CD4-positive, alpha-beta T cell (primary cell): ENCODE data around the gene SOX13. TPM values are rescaled to one million over a fixed set of nuclear protein-coding genes. Genes with fewer than 3 reads are reported as not detected.

Experiments
- ATAC-seq: fragments of 200-7000 bp; cut with Tn5 transposase; one replicate; pipeline ENCODE4 v1.10.0; 2022; ENCODE audit warnings: mild to moderate bottlenecking; ENCODE audit not compliant: poor library complexity
- CTCF ChIA-PET: fragments of 350-600 bp; sonication (Branson Sonifier 250); formaldehyde crosslinking; loops from one replicate; lab custom pipeline; 2021; ENCODE audit warnings: antibody characterized with exemption, inconsistent platforms; lab: Charles Lee
- POLR2A ChIA-PET: fragments of 350-600 bp; sonication (Branson Sonifier 250); formaldehyde crosslinking; loops from one replicate; lab custom pipeline; 2021; ENCODE audit warnings: antibody characterized with exemption, inconsistent platforms; lab: Charles Lee
- DNase-seq, 14 experiments: peaks; one replicate each; pipeline ENCODE4 v3.0.0-alpha.2; 2013 to 2020; ENCODE audit warnings: mixed read lengths in 2 of 14
- H3K27ac ChIP-seq, 2 donors: one replicate each; pipeline versions ENCODE4 v1.5.1 to v1.7.0; 2013; ENCODE audit warnings: low read length in 2 of 2, low read depth in 1 of 2, mild to moderate bottlenecking in 1 of 2
- H3K27me3 ChIP-seq, 2 experiments: 1 replicate in 1 of 2; 2 replicates in 1 of 2; pipeline versions ENCODE4 v1.6.1 to v1.7.0; 2013; ENCODE audit warnings: low read length in 2 of 2, control low read depth in 1 of 2, mild to moderate bottlenecking in 1 of 2, moderate library complexity in 1 of 2; ENCODE audit not compliant: insufficient read depth in 2 of 2, control insufficient read depth in 1 of 2
- H3K36me3 ChIP-seq: one replicate; pipeline ENCODE4 v1.6.1; 2013; ENCODE audit warnings: low read length, control low read depth; ENCODE audit not compliant: insufficient read depth
- H3K4me1 ChIP-seq: one replicate; pipeline ENCODE4 v1.6.1; 2013; ENCODE audit warnings: low read length, control low read depth; ENCODE audit not compliant: insufficient read depth
- H3K4me3 ChIP-seq: one replicate; pipeline ENCODE4 v1.5.1; 2013; ENCODE audit warnings: mild to moderate bottlenecking, low read length, moderate library complexity
- H3K9me3 ChIP-seq, 2 experiments: 1 replicate in 1 of 2; 2 replicates in 1 of 2; pipeline versions ENCODE4 v1.6.1 to v1.7.0; 2013; ENCODE audit warnings: low read length in 2 of 2, mild to moderate bottlenecking in 2 of 2, control low read depth in 1 of 2, moderate library complexity in 1 of 2; ENCODE audit not compliant: control insufficient read depth in 1 of 2, insufficient read depth in 1 of 2
- H3K27ac Mint-ChIP-seq: one replicate; pipeline ENCODE4 v1.8.0; 2020; ENCODE audit warnings: mixed read lengths
- H3K27me3 Mint-ChIP-seq: one replicate; pipeline ENCODE4 v1.8.0; 2021; ENCODE audit warnings: mixed read lengths
- H3K36me3 Mint-ChIP-seq: one replicate; pipeline ENCODE4 v1.8.0; 2021; ENCODE audit warnings: low read depth, mixed read lengths
- H3K4me1 Mint-ChIP-seq: one replicate; pipeline ENCODE4 v1.8.0; 2021; ENCODE audit warnings: low read depth, mixed read lengths
- H3K4me3 Mint-ChIP-seq: one replicate; pipeline ENCODE4 v1.8.0; 2020; ENCODE audit warnings: mild to moderate bottlenecking, mixed read lengths
- H3K9me3 Mint-ChIP-seq: one replicate; pipeline ENCODE4 v1.8.0; 2020; ENCODE audit warnings: mixed read lengths
- CTCF ChIP-seq: fragments of 200-600 bp; IDR thresholded peaks from one replicate; pipeline ENCODE4 v1.8.0; 2022; ENCODE audit warnings: antibody characterized with exemption, mild to moderate bottlenecking
- intact Hi-C, 2 experiments: fragments of 100-400 bp; cut with DNase I in 1 of 2; cut with micrococcal nuclease in 1 of 2; formaldehyde crosslinking; loops; one replicate each; pipeline versions ENCODE4 v1.15.1 to v1.9.0; 2023 to 2025; cut with DNase I, micrococcal nuclease
- total RNA-seq, 174 experiments: library from RNA in 2 of 174; stranded (reverse) in 2 of 174; gene quantifications; one replicate each; pipeline ENCODE4 v1.2.3 and lab custom pipeline; 2021 to 2026

The SOX13 gene
- total RNA-seq, 2 experiments from 2014 or later: 1.8 to 1.9 TPM

GRCh38 chr1:204051258-204051657 is 21.7 kb upstream of the SOX13 start:
- Mint-ChIP-seq H3K27me3 (no peaks in the 10 kb centered on the region), H3K9me3 (no peaks in the 10 kb centered on the region), H3K36me3 (no peaks in the 10 kb centered on the region), H3K27ac (no peak overlapping the region), H3K4me1 (no peaks in the 10 kb centered on the region), H3K4me3 (no peak overlapping the region)
- H3K4me3 ChIP-seq: no peak overlapping the region
- no peak for TF ChIP-seq CTCF
- DNase-seq (no peak), ATAC-seq (no peak)
- H3K27ac ChIP-seq: no peak overlapping the region
- ChIA-PET POLR2A (no interaction called here), CTCF (interaction anchor here (0.6 kb wide), 1 partner anchor 93 kb away, joined by 4 read pairs; no protein-coding TSS in a partner anchor)
- H3K27me3 ChIP-seq: no peaks in the 10 kb centered on the region
- H3K9me3 ChIP-seq: no peaks in the 10 kb centered on the region
- H3K4me1 ChIP-seq: no peaks in the 10 kb centered on the region
- no peaks in the 10 kb centered on the region for H3K36me3 ChIP-seq
- intact Hi-C loops: no loop called here

GRCh38 chr1:204051718-204052117 is 21.2 kb upstream of the SOX13 start:
- H3K27me3 ChIP-seq: no peaks in the 10 kb centered on the region
- POLR2A ChIA-PET: no interaction called here
- CTCF ChIA-PET: interaction anchor here (0.6 kb wide), 1 partner anchor 94 kb away, joined by 4 read pairs; no protein-coding TSS in a partner anchor

GRCh38 chr1:204053893-204054292 is 19.0 kb upstream of the SOX13 start:
- no peak overlapping the region for H3K27ac Mint-ChIP-seq
- H3K9me3 Mint-ChIP-seq: no peaks in the 10 kb centered on the region
- ATAC-seq (no peak), DNase-seq (no peak)
- no peaks in the 10 kb centered on the region for H3K4me1 Mint-ChIP-seq
- H3K36me3 ChIP-seq: no peaks in the 10 kb centered on the region
- H3K9me3 ChIP-seq: no peaks in the 10 kb centered on the region
- no peaks in the 10 kb centered on the region for H3K27me3 Mint-ChIP-seq
- H3K27ac ChIP-seq: no peak overlapping the region
- no peaks in the 10 kb centered on the region for H3K36me3 Mint-ChIP-seq
- H3K27me3 ChIP-seq: no peaks in the 10 kb centered on the region
- no peak overlapping the region for H3K4me3 ChIP-seq
- TF ChIP-seq CTCF: no peak
- POLR2A ChIA-PET: no interaction called here
- no peak overlapping the region for H3K4me3 Mint-ChIP-seq
- CTCF ChIA-PET: no interaction called here
- no peaks in the 10 kb centered on the region for H3K4me1 ChIP-seq
- intact Hi-C loops: no loop called here

More at GRCh38 chr1:204051718-204052117, 21.2 kb upstream of the SOX13 start:
- no peak overlapping the region for H3K27ac ChIP-seq
- H3K27me3 Mint-ChIP-seq: no peaks in the 10 kb centered on the region
- no peaks in the 10 kb centered on the region for H3K36me3 Mint-ChIP-seq
- H3K36me3 ChIP-seq: no peaks in the 10 kb centered on the region
- TF ChIP-seq CTCF: no peak
- no peak overlapping the region for H3K4me3 ChIP-seq
- intact Hi-C loops: no loop called here
- H3K4me1 Mint-ChIP-seq: no peaks in the 10 kb centered on the region
- H3K27ac Mint-ChIP-seq: no peak overlapping the region
- H3K4me3 Mint-ChIP-seq: no peak overlapping the region
- no peak for ATAC-seq
- no peak for DNase-seq
- no peaks in the 10 kb centered on the region for H3K9me3 ChIP-seq
- H3K4me1 ChIP-seq: no peaks in the 10 kb centered on the region
- no peaks in the 10 kb centered on the region for H3K9me3 Mint-ChIP-seq
